Smooth muscle cell (in vitro differentiated cells): ENCODE data around the gene PTGER4. TPM values are rescaled to one million over a fixed set of nuclear protein-coding genes. Genes with fewer than 3 reads are reported as not detected.

Experiments
- DNase-seq: peaks from one replicate; lab custom pipeline; 2025; ENCODE audit not compliant: unreplicated experiment; lab: John Stamatoyannopoulos, UW
- H2AFZ ChIP-seq: fragments of 200-600 bp; sonication (generic); 2 replicates; pipeline ENCODE4 v1.6.0; 2016; ENCODE audit warnings: antibody characterized with exemption, low read depth, mild to moderate bottlenecking
- H3F3A ChIP-seq: fragments of 200-600 bp; sonication (generic); 2 replicates; pipeline ENCODE4 v1.6.0; 2017; ENCODE audit warnings: antibody characterized with exemption, low read depth
- H3K27ac ChIP-seq: fragments of 200-600 bp; sonication (generic); 2 replicates; pipeline ENCODE4 v1.5.1; 2016; ENCODE audit warnings: low read depth, mild to moderate bottlenecking
- H3K27me3 ChIP-seq: fragments of 200-600 bp; sonication (generic); 2 replicates; pipeline ENCODE4 v1.6.1; 2016; ENCODE audit warnings: low read depth, mild to moderate bottlenecking
- H3K36me3 ChIP-seq: fragments of 200-600 bp; sonication (generic); 2 replicates; pipeline ENCODE4 v1.5.1; 2016; ENCODE audit warnings: low read depth
- H3K4me1 ChIP-seq: fragments of 200-600 bp; sonication (generic); 2 replicates; pipeline ENCODE4 v1.5.1; 2016; ENCODE audit warnings: low read depth
- H3K4me2 ChIP-seq: fragments of 200-600 bp; sonication (generic); 2 replicates; pipeline ENCODE4 v1.6.0; 2016; ENCODE audit warnings: mild to moderate bottlenecking
- H3K4me3 ChIP-seq: fragments of 200-600 bp; sonication (generic); 2 replicates; pipeline ENCODE4 v1.5.1; 2016; ENCODE audit warnings: mild to moderate bottlenecking
- H3K79me2 ChIP-seq: fragments of 200-600 bp; sonication (generic); 2 replicates; pipeline ENCODE4 v1.6.0; 2016; ENCODE audit warnings: low read depth, mild to moderate bottlenecking
- H3K9ac ChIP-seq: fragments of 200-600 bp; sonication (generic); 2 replicates; pipeline ENCODE4 v1.6.0; 2016; ENCODE audit warnings: low read depth
- H3K9me3 ChIP-seq: fragments of 200-600 bp; sonication (generic); replicated peaks from 2 replicates; pipeline ENCODE4 v1.5.1; 2016; ENCODE audit warnings: low read depth
- H4K20me1 ChIP-seq: fragments of 200-600 bp; sonication (generic); 2 replicates; pipeline ENCODE4 v1.6.0; 2016; ENCODE audit warnings: low read depth
- WGBS: methylation state at CpG from one replicate; pipeline ENCODE4 v1.1.7; 2016; ENCODE audit warnings: low lambda C conversion rate; 5-methylcytosine and 5-hydroxymethylcytosine counted together
- polyA plus RNA-seq: library from polyadenylated mRNA; unstranded; fragments of >200 nt; fragmentation: Nextera tagmentation; extraction: Ambion mirVana; gene quantifications from 2 replicates; pipeline ENCODE4 v1.2.1, GENCODE V29; 2016
- total RNA-seq: library from RNA; depleted of rRNA; stranded (reverse); fragments of >200 nt; gene quantifications from 2 replicates; pipeline ENCODE4 v1.2.3, GENCODE V29; 2014
- TF ChIP-seq, protein P1 (sequence below): fragments of 200-600 bp; sonication (generic); IDR thresholded peaks from 2 replicates; pipeline ENCODE4 v1.5.1; 2017; ENCODE audit warnings: borderline replicate concordance, mild to moderate bottlenecking, antibody characterized with exemption; ENCODE audit not compliant: insufficient read depth, poor library complexity, severe bottlenecking

The PTGER4 gene
- total and polyA plus RNA-seq, 2 experiments from 2014 or later = 0.27 to 0.31 TPM

DNA sequence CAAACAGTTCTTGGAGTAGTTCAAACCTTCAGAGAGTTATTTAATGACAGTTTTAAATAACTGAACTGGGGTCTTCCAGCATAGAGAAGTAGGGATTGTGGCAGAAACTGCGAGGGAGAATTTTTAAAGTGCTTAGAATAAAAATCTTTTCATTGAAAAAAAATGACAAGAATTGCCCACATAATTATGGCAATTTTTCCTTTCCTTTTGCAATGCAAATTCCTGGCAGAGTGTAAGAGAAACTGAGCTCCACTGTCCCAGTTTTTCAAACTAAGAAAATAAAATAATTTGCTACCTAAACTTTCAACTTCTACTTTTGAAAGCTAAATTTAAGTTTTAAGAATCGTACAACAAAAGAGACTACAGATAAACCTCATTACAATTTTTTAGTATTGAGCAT is 2.3 kb upstream of the PTGER4 start:
- TF ChIP-seq, protein P1, sequence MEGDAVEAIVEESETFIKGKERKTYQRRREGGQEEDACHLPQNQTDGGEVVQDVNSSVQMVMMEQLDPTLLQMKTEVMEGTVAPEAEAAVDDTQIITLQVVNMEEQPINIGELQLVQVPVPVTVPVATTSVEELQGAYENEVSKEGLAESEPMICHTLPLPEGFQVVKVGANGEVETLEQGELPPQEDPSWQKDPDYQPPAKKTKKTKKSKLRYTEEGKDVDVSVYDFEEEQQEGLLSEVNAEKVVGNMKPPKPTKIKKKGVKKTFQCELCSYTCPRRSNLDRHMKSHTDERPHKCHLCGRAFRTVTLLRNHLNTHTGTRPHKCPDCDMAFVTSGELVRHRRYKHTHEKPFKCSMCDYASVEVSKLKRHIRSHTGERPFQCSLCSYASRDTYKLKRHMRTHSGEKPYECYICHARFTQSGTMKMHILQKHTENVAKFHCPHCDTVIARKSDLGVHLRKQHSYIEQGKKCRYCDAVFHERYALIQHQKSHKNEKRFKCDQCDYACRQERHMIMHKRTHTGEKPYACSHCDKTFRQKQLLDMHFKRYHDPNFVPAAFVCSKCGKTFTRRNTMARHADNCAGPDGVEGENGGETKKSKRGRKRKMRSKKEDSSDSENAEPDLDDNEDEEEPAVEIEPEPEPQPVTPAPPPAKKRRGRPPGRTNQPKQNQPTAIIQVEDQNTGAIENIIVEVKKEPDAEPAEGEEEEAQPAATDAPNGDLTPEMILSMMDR = no peak
- 85% methylated on average over 2 of the region's 2 CpGs for WGBS
- Histone ChIP-seq H3K27ac (no peak overlapping the region), H3K27me3 (peaks cover 63% of the 10 kb centered on the region), H2AFZ (no peak overlapping the region), H3K9me3 (no peaks in the 10 kb centered on the region), H3K4me1 (peaks cover 18% of the 10 kb centered on the region), H3K4me2 (no peak overlapping the region), H3K4me3 (no peak overlapping the region), H3F3A (no peaks in the 10 kb centered on the region), H3K79me2 (no peaks in the 10 kb centered on the region), H4K20me1 (no peaks in the 10 kb centered on the region), H3K9ac (no peak overlapping the region), H3K36me3 (no peaks in the 10 kb centered on the region)
- DNase-seq = no peak

DNA sequence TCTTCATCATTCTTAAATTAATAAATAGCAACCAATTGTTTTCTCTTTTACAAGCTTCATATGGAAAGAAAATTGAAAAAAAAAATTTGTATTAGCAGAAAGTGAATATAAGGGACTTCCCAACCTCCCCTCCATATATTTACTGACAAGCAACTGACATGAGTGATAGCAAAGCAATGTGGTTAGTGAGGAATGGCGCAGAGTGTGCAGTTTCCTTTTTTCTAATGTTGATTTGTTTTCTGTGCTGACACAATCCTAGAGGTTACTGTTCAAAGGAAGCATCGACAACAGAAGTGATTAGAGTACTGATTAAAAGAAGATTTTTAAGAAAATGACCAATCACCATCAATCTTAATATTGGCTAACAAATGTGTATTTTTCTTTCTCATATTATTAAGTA is 1.7 kb upstream of the PTGER4 start:
- peaks cover 63% of the 10 kb centered on the region for H3K27me3 ChIP-seq
- no peak overlapping the region for H3K9ac ChIP-seq
- H2AFZ ChIP-seq = no peak overlapping the region
- H3F3A ChIP-seq = no peaks in the 10 kb centered on the region
- no peak for DNase-seq
- no peaks in the 10 kb centered on the region for H3K9me3 ChIP-seq
- H3K4me1 ChIP-seq = peaks cover 18% of the 10 kb centered on the region
- H3K4me3 ChIP-seq = no peak overlapping the region
- TF ChIP-seq, protein P1 = no peak
- H3K36me3 ChIP-seq = no peaks in the 10 kb centered on the region
- H4K20me1 ChIP-seq = no peaks in the 10 kb centered on the region
- H3K79me2 ChIP-seq = no peaks in the 10 kb centered on the region
- H3K27ac ChIP-seq = no peak overlapping the region
- 75% methylated on average over 2 of the region's 2 CpGs for WGBS
- H3K4me2 ChIP-seq = no peak overlapping the region

DNA sequence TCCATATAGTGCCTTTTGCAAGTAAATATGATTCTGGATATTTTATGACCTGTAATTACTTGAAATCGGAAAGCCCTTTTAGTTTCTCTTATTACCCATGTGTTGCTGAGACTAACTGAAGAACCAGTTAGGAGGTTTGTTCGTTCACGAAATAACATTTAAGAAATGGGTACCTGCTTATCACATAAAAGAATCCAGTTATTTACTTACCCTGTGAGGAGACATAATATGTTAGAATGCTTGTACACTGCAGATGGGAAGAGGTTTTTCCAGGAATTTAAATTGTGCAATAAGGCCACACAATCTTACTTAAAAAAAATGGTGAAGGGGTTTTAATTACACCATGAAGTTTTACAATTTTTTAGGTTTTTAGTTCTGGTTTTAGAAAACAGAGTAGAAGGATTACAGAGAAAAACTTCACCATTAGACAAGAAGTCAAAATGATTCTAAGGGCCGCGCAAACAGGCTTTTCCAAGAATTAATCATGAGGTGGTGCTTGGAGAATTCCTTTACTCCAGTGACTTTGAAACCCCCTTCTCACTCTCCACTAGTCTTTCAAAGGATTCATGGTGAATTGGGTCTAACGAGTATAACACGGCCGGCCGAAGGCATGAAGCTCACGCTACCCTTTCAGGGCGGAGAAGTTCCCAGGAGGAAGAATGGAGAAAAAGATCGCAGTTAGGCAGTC is 1.1 kb upstream of the PTGER4 start:
- Histone ChIP-seq H3F3A (no peaks in the 10 kb centered on the region), H3K4me3 (peak overlapping the region; percentile 89), H3K9me3 (no peaks in the 10 kb centered on the region), H3K9ac (no peak overlapping the region), H3K36me3 (no peaks in the 10 kb centered on the region), H3K27ac (no peak overlapping the region), H2AFZ (peak overlapping the region; percentile 90), H3K79me2 (no peaks in the 10 kb centered on the region), H3K27me3 (peaks cover 65% of the 10 kb centered on the region), H3K4me1 (peaks cover 18% of the 10 kb centered on the region), H3K4me2 (peak overlapping the region; percentile 86), H4K20me1 (no peaks in the 10 kb centered on the region)
- TF ChIP-seq, protein P1 = no peak
- 24% methylated on average over 12 of the region's 12 CpGs for WGBS
- DNase-seq = no peak
